GM04503 (cell line): ENCODE measurements around the gene SAMD5.

ENCODE experiments used
- DNase-seq: peaks from one replicate; pipeline ENCODE4 v3.0.0-alpha.2; 2012; ENCODE audit warnings: low read depth

Gene SAMD5

DNA sequence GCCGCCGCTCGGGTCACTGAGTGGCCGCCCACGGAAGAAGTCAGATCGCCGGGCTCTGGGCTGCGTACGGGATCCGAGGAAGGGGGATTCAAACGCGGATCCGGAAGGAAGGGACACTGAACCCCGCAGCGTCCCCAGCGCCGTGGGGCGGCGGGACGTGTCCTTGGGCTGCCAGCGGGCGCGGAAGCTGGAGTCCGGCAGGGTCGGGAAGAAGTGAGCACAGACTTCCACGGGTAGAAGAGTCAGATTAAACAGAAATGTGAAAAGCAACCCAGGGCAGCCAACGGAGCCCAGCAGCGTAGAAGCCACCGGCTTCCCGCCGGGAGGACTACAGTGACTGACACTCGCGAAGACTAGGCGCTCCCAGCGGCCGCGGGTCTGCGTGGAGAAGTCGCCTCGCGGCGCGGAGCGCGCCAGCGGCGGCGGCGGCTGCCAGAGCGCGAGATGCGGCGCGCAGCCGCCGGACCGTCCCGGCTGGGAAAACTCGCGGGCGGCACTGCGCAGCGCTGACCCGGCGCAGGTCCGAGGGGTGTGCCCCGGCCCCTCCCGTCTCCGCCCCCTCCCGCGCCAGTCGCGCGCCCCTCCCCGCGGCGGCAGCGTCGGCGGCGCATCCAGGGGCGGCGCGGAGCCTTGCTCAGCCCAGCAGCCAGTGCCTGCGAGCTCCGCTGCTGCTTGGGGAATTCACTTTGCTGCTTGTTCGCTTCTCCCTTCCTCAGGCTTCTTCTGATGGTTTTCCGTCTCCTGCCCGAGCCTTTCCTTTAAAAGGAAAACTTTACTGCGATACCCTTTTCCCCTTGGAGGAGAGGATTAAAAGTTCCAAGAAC is at the start of gene SAMD5:
SAMD5 (plus strand) TSS at position 649 of the 824 bp plus-strand sequence. CDS start 239 bp downstream, outside the sequence.
- no peak for DNase-seq

DNA sequence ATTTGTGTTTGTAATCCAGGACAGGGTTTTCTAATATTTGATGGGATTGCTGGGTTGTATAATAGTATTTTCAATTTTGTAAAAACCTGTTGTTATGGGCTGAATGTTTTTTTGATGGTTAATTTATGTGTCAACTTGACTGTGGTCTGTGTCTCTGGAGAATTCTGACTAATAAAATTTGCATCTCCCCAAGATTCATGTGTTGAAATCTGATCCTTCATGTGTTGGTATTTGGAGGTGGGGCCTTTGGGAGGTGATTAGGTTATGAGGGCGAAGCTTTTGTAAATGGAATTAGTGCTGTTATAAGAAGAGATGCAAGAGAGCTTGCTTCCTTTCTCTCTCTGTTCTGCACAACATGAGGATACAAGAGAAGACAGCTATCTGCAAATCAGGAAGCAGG is 48.7 kb upstream of the SAMD5 start:
- DNase-seq: no peak

DNA sequence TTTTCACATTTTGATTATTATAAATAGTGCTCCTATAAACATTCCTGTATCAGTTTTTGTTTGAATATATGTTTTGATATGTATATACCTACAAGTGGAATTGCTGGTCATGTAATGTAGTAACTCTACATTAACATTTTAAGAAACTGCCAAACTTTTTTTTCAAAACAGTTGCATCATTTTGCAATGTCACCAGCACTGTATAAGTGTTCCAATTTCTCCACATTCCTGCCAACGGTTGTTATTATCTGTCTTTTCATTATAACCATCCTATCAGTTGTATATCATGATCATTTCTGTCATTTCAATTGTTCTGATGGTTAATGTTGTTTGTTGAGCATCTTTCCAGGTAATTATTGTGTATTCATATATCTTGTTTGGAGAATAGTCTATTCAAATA is 44.8 kb upstream of the SAMD5 start:
- no peak for DNase-seq

DNA sequence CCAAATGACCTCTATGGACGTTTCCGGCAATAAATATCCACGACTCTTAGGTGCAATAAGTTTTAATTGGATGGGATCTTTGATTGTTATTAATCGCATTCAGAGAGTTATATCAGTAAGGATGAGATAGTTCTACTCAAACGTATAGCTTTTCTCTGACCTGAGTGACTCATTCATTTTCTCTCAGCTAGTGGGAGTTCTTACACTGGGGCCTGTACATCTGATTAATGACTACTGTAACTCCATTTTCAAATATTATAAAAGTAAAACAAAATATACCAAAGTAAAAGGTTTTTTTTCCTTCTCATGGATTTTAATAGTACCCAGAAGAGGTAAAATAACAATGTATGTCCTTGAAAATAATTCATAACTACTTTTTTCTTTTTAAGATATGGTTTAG is 41.1 kb upstream of the SAMD5 start:
- no peak for DNase-seq

DNA sequence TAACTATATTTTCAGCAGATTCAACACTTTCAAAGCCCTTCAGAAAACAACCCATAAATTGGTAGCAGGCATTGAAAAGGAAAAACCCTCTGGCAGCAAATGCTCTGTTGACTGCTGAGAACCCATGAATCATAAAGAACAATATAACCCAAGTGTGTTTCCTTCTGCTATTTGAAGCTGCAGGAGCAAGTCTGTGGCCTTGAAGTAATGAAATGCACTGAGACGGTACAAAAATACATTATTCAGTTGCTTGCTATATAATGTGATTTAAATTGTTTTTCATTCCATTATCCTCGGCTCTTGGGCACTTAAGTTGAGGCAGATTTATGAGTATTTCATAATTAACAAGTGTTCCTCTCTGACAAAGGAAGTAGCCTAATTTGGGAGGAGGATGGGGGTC is 40.6 kb upstream of the SAMD5 start:
- DNase-seq: no peak

GRCh38 chr6:147468634-147469033 is 39.9 kb upstream of the SAMD5 start:
- no peak for DNase-seq

DNA sequence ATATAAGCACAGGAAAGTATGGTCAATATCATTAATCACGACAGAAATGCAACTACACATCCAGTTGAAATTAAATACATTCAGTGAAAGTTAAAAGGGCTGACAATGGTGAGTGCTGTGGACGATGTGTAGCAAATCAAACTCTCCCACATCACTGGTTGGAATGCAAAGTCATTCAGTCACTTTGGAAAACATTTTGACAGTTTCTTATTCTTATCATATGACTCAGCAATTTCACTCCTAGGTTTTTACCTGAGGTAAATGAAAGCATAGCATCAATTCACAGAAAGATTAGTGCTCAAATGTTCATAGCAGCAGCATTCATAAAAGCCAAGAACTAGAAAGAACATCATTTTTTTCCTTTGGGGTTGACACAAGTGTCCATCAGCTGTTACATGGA is 28.6 kb upstream of the SAMD5 start:
- DNase-seq: no peak

- DNase-seq: no peak
Measured at GRCh38 chr6:147486683-147487082, 21.8 kb upstream of the SAMD5 start.

- no peak for DNase-seq
Measured at GRCh38 chr6:147497472-147497871, 11.0 kb upstream of the SAMD5 start.

- DNase-seq: no peak
Measured at GRCh38 chr6:147503587-147503986, 4.9 kb upstream of the SAMD5 start.

DNA sequence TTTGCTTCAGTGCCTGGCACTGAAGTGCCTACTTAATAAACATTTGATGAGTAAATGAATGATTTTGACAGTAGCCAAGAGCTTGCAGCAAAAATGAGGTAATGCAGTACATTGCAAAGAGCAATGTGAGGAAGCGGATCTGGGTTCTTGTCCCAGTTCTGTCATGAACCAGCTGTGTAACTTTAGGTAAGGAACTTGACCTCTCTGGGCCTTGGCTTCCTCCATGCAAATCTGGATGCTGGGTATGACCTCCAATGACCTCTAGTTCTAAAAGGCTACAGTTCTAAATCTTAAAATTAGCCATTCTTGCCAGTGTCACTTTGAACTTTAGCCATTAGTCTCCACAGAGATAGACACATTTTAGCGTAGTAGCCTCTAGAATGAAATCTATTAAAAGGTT is 3.6 kb upstream of the SAMD5 start:
- no peak for DNase-seq

- DNase-seq: no peak
Measured at GRCh38 chr6:147506704-147507114, 1.8 kb upstream of the SAMD5 start.

GRCh38 chr6:147507162-147508041 is 1.1 kb upstream of the SAMD5 start:
- no peak for DNase-seq

DNA sequence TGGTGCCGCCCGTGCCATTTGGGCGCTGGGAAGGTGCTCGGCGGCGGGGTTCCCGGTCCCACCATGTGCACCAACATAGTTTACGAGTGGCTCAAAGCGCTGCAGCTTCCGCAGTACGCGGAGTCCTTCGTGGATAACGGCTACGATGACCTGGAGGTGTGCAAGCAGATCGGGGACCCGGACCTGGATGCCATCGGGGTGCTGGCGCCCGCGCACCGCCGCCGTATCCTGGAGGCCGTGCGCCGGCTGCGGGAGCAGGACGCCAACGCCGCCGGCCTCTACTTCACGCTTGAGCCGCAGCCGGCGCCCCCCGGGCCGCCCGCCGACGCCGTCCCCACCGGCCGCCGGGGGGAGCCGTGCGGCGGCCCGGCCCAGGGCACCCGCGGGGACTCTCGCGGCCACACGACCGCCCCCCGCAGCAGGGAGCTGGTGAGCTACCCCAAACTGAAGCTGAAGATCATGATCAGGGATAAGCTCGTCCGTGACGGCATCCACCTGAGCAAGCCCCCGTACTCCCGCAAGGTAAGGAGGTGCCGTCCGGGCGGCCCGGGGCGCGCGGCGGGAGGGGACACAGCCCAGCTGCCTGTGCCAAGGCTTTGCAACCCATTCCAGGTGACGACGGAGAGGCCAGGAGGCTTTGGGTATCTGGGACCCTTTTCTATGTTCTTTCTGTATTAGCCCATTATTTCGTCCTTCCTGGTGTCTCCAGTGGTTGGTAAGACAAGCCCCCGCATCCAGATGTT is 547 bp downstream of the SAMD5 start:
- DNase-seq: no peak

DNA sequence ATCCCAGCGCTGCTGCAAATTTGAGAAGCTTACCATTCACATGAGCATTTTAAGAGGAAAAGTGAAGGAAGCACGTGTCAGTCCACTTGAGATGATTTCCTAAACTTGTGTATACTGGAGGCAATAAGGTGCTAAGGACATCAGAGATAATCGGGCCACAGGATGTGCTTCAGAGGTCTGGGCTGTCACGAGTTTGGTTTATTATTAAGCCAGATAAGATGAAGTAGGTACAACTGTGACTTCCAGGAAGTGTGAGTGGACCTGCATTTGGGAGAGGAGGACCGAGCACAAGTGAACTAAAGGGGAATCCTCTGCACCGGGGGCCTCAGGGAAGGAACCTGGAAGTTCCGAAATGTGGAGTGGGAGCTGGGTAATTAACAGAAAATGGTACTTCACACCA is 1.4 kb downstream of the SAMD5 start:
- DNase-seq: no peak

- no peak for DNase-seq
Measured at GRCh38 chr6:147510929-147511590, 2.6 kb downstream of the SAMD5 start.

- no peak for DNase-seq
Measured at GRCh38 chr6:147514831-147515230, 6.3 kb downstream of the SAMD5 start.

DNA sequence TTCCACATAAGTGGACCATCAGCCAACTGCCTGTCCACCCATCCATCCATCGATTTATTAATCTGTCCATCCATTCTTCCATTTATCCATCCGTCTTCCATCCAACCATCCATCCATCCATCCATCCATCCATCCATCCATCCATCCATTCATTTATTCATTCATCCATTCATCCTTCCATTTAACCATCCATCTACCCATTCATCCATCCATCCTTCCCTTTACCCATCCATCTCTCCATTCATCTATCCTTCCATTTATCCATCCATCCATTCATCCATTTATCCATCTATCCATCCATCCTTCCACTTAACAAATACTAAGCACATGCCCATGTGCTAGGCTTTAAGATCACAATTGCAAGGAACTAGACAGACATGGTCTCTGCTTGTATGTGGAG is 6.8 kb downstream of the SAMD5 start:
- no peak for DNase-seq

GRCh38 chr6:147522597-147522996 is 14.1 kb downstream of the SAMD5 start:
- no peak for DNase-seq

- DNase-seq: no peak
Measured at GRCh38 chr6:147525519-147526209, 17.2 kb downstream of the SAMD5 start.

DNA sequence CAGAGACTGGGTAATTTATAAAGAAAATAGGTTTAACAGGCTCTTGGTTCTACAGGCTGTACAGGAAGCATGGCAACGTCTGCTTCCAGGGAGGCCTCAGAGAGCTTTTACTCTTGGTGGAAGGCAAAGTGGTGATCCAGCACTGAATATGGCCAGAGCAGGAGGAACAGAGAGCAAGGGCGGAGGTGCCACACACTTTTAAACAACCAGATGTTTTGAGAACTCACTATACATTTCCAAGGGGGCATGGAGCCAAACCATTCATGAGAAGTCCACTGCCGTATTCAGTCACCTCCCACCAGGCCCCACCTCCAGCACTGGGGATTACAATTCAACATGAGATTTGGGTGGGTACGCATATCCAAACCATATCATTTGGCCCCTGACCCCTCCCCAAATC is 18.7 kb downstream of the SAMD5 start:
- DNase-seq: no peak
